Measurements from ENCODE around the gene PTGFRN.
"Not testable (repeated sequence)": the region's sequence is repeated elsewhere in the genome, so short reads cannot be mapped to it uniquely, and the experiment has no call there.

PTGFRN gene

GRCh38 chr1:116909512-116910378 lies at the start of gene PTGFRN:
TSS of gene PTGFRN (plus strand) at chr1:116909916. CDS start at chr1:116910204, 288 bp downstream.
- peak; percentile 17 for DNase-seq

- DNase-seq = not testable (repeated sequence)
Measured at GRCh38 chr1:116860167-116860566, 49.5 kb upstream of the PTGFRN start.

GRCh38 chr1:116861137-116861536 lies 48.6 kb upstream of the PTGFRN start:
- no peak for DNase-seq

GRCh38 chr1:116863031-116863430 lies 46.7 kb upstream of the PTGFRN start:
- not testable (repeated sequence) for DNase-seq

- DNase-seq = not testable (repeated sequence)
Measured at GRCh38 chr1:116866478-116866877, 43.2 kb upstream of the PTGFRN start.

- DNase-seq = no peak
Measured at GRCh38 chr1:116868385-116868784, 41.3 kb upstream of the PTGFRN start.

GRCh38 chr1:116869611-116870010 lies 40.1 kb upstream of the PTGFRN start:
- no peak for DNase-seq

- no peak for DNase-seq
Measured at GRCh38 chr1:116870300-116870699, 39.4 kb upstream of the PTGFRN start.

GRCh38 chr1:116871779-116872146 lies 38.0 kb upstream of the PTGFRN start:
- DNase-seq = no peak

- no peak for DNase-seq
Measured at GRCh38 chr1:116873680-116874271, 35.9 kb upstream of the PTGFRN start.

- no peak for DNase-seq
Measured at GRCh38 chr1:116874733-116875249, 34.9 kb upstream of the PTGFRN start.

- no peak for DNase-seq
Measured at GRCh38 chr1:116875391-116875790, 34.3 kb upstream of the PTGFRN start.

GRCh38 chr1:116875946-116876345 lies 33.8 kb upstream of the PTGFRN start:
- DNase-seq = not testable (repeated sequence)

- DNase-seq = no peak
Measured at GRCh38 chr1:116877141-116877818, 32.4 kb upstream of the PTGFRN start.

- peak; percentile 98 for DNase-seq
Measured at GRCh38 chr1:116878804-116879477, 30.8 kb upstream of the PTGFRN start.

- DNase-seq = peak; percentile 62
Measured at GRCh38 chr1:116879478-116880133, 30.1 kb upstream of the PTGFRN start.

GRCh38 chr1:116880917-116881316 lies 28.8 kb upstream of the PTGFRN start:
- DNase-seq = no peak

GRCh38 chr1:116881879-116882520 lies 27.7 kb upstream of the PTGFRN start:
- peak; percentile 31 for DNase-seq

- DNase-seq = no peak
Measured at GRCh38 chr1:116882866-116883265, 26.9 kb upstream of the PTGFRN start.

- DNase-seq = no peak
Measured at GRCh38 chr1:116886291-116886878, 23.3 kb upstream of the PTGFRN start.

- DNase-seq = no peak
Measured at GRCh38 chr1:116887212-116887611, 22.5 kb upstream of the PTGFRN start.

Data from SHP77 treated with DMSO at 0.1 percent for 48 hours (cell line).